ENCODE data around the gene SLC26A6.

- TF ChIP-seq CTCF (IDR thresholded peaks at IDR 0.05; ENCODE audit: low read length): no peak
- TF ChIP-seq EZH2 (IDR thresholded peaks at IDR 0.05; ENCODE audit: borderline replicate concordance, low read length): no peak
Measured at GRCh38 chr3:48651771-48652170, 16.5 kb upstream of the SLC26A6 start.

Measured in OCI-LY1 (cell line).